ENCODE results near the gene COL27A1. TPM values are rescaled to one million over a fixed set of nuclear protein-coding genes. Genes with fewer than 3 reads are reported as not detected.

The COL27A1 gene
- total and polyA plus RNA-seq, 2 donors (not counting 1 experiment from before 2014, with no cell fraction given): 0.16 to 0.27 TPM

GRCh38 chr9:114170771-114171461 is 15.6 kb downstream of the COL27A1 start:
- Histone ChIP-seq H3K79me2 (ENCODE audit: control insufficient read depth, insufficient read depth, low read length) (no peaks in the 10 kb centered on the region), H3K4me3 (ENCODE audit: control extremely low read depth in 1 of 5, extremely low read depth in 1 of 5, insufficient read depth in 1 of 5, low read depth in 2 of 5, low read length in 4 of 5) (no peak overlapping the region), H2AFZ (ENCODE audit: insufficient read depth, low read depth, low read length, poor library complexity, severe bottlenecking) (no peak overlapping the region), H3K4me1 (ENCODE audit: control insufficient read depth in 2 of 2, insufficient read depth in 2 of 2, low read length in 2 of 2) (no peaks in the 10 kb centered on the region), H3K4me2 (replicated peaks; ENCODE audit: low read depth, low read length, poor library complexity, severe bottlenecking) (no peak overlapping the region), H3K36me3 (replicated peaks in 1 of 2; ENCODE audit: control extremely low read depth in 1 of 2, control insufficient read depth in 1 of 2, extremely low read depth in 1 of 2, insufficient read depth in 2 of 2, low read length in 1 of 2) (no peaks in the 10 kb centered on the region), H4K20me1 (ENCODE audit: control insufficient read depth, insufficient read depth, low read length, poor library complexity, severe bottlenecking) (no peaks in the 10 kb centered on the region), H3K9ac (ENCODE audit: low read length) (no peak overlapping the region), H3K27ac (ENCODE audit: low read length in 2 of 2) (no peak overlapping the region), H3K27me3 (replicated peaks in 1 of 4; ENCODE audit: control extremely low read depth in 1 of 4, control insufficient read depth in 3 of 4, insufficient read depth in 4 of 4, low read length in 3 of 4) (no peaks in the 10 kb centered on the region), H3K9me3 (ENCODE audit: control extremely low read depth in 1 of 3, control insufficient read depth in 2 of 3, insufficient read depth in 1 of 3, low read length in 2 of 3) (no peaks in the 10 kb centered on the region)
- intact Hi-C loops (cut with micrococcal nuclease): no loop called here
- no peak for TF ChIP-seq EZH2 (IDR thresholded peaks at IDR 0.05; ENCODE audit: borderline replicate concordance, insufficient read depth, low read depth, low read length, poor library complexity, severe bottlenecking)
- TF ChIP-seq, protein P1, sequence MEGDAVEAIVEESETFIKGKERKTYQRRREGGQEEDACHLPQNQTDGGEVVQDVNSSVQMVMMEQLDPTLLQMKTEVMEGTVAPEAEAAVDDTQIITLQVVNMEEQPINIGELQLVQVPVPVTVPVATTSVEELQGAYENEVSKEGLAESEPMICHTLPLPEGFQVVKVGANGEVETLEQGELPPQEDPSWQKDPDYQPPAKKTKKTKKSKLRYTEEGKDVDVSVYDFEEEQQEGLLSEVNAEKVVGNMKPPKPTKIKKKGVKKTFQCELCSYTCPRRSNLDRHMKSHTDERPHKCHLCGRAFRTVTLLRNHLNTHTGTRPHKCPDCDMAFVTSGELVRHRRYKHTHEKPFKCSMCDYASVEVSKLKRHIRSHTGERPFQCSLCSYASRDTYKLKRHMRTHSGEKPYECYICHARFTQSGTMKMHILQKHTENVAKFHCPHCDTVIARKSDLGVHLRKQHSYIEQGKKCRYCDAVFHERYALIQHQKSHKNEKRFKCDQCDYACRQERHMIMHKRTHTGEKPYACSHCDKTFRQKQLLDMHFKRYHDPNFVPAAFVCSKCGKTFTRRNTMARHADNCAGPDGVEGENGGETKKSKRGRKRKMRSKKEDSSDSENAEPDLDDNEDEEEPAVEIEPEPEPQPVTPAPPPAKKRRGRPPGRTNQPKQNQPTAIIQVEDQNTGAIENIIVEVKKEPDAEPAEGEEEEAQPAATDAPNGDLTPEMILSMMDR (IDR thresholded peaks at IDR 0.05): no peak
- Mint-ChIP-seq H3K4me1 (no peaks in the 10 kb centered on the region), H3K9me3 (ENCODE audit: insufficient read depth) (no peaks in the 10 kb centered on the region), H3K27me3 (no peaks in the 10 kb centered on the region), H3K4me3 (no peak overlapping the region), H3K27ac (no peak overlapping the region)
- ChIA-PET CTCF (no interaction called here), POLR2A (no interaction called here)
- no peak for ATAC-seq (ENCODE audit: low read depth)
- no peak for DNase-seq
- WGBS (ENCODE audit: insufficient coverage): 84% methylated on average over 11 of the region's 11 CpGs

DNA sequence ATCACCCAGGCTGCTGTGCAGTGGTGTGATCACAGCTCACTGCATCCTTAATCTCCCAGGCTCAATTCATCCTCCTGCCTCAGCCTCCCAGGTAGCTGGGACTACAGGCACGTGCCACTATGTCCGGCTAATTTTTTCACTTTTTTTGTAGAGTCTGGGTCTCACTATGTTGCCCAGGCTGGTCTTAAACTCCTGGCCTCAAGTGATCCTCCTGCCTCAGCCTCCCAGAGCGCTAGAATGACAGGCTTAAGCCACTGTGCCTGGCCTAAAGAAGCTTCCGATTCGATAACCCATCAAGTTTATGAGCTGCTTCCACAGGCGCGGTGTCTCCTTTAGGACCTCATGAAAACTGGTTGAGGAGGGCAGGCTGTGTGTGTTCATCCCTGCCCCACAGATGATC is 16.2 kb downstream of the COL27A1 start:
- Histone ChIP-seq H4K20me1 (ENCODE audit: control insufficient read depth, insufficient read depth, low read length, poor library complexity, severe bottlenecking) (no peaks in the 10 kb centered on the region), H3K9me3 (ENCODE audit: control extremely low read depth in 1 of 3, control insufficient read depth in 2 of 3, insufficient read depth in 1 of 3, low read length in 2 of 3) (no peaks in the 10 kb centered on the region), H2AFZ (ENCODE audit: insufficient read depth, low read depth, low read length, poor library complexity, severe bottlenecking) (no peak overlapping the region), H3K27ac (ENCODE audit: low read length in 2 of 2) (no peak overlapping the region), H3K79me2 (ENCODE audit: control insufficient read depth, insufficient read depth, low read length) (no peaks in the 10 kb centered on the region), H3K36me3 (replicated peaks in 1 of 2; ENCODE audit: control extremely low read depth in 1 of 2, control insufficient read depth in 1 of 2, extremely low read depth in 1 of 2, insufficient read depth in 2 of 2, low read length in 1 of 2) (no peaks in the 10 kb centered on the region), H3K9ac (ENCODE audit: low read length) (no peak overlapping the region), H3K4me1 (ENCODE audit: control insufficient read depth in 2 of 2, insufficient read depth in 2 of 2, low read length in 2 of 2) (no peaks in the 10 kb centered on the region), H3K27me3 (replicated peaks in 1 of 4; ENCODE audit: control extremely low read depth in 1 of 4, control insufficient read depth in 3 of 4, insufficient read depth in 4 of 4, low read length in 3 of 4) (no peaks in the 10 kb centered on the region), H3K4me3 (ENCODE audit: control extremely low read depth in 1 of 5, extremely low read depth in 1 of 5, insufficient read depth in 1 of 5, low read depth in 2 of 5, low read length in 4 of 5) (no peak overlapping the region), H3K4me2 (replicated peaks; ENCODE audit: low read depth, low read length, poor library complexity, severe bottlenecking) (no peak overlapping the region)
- Mint-ChIP-seq H3K27ac (no peak overlapping the region), H3K4me3 (no peak overlapping the region), H3K9me3 (ENCODE audit: insufficient read depth) (no peaks in the 10 kb centered on the region), H3K4me1 (no peaks in the 10 kb centered on the region), H3K27me3 (no peaks in the 10 kb centered on the region)
- 94% methylated on average over 7 of the region's 7 CpGs for WGBS (ENCODE audit: insufficient coverage)
- no peak for ATAC-seq (ENCODE audit: low read depth)
- CTCF ChIA-PET: no interaction called here
- POLR2A ChIA-PET: no interaction called here
- no peak for DNase-seq
- TF ChIP-seq, protein P1 (IDR thresholded peaks at IDR 0.05): no peak
- TF ChIP-seq EZH2 (IDR thresholded peaks at IDR 0.05; ENCODE audit: borderline replicate concordance, insufficient read depth, low read depth, low read length, poor library complexity, severe bottlenecking): no peak
- intact Hi-C loops (cut with micrococcal nuclease): no loop called here
